Lower lobe of right lung (tissue), 2 donors: ENCODE measurements around the gene SEPTIN12. TPM values are rescaled to one million over a fixed set of nuclear protein-coding genes. Genes with fewer than 3 reads are reported as not detected.

ENCODE experiments used
- ATAC-seq, 2 donors: fragments of 200-7000 bp; cut with Tn5 transposase; one replicate each; pipeline ENCODE4 v1.9.1; 2020 to 2022; ENCODE audit warnings: mild to moderate bottlenecking in 2 of 2, moderate library complexity in 2 of 2
- DNase-seq: peaks from one replicate; pipeline ENCODE4 v3.0.0-alpha.2; 2020
- H3K27ac ChIP-seq: fragments of 200-600 bp; one replicate; pipeline ENCODE4 v1.8.0; 2022
- H3K27me3 ChIP-seq: fragments of 200-600 bp; one replicate; pipeline ENCODE4 v1.8.0; 2022; ENCODE audit warnings: low read depth
- H3K36me3 ChIP-seq: fragments of 200-600 bp; one replicate; pipeline ENCODE4 v1.8.0; 2022; ENCODE audit warnings: mild to moderate bottlenecking
- H3K4me1 ChIP-seq: fragments of 200-600 bp; one replicate; pipeline ENCODE4 v1.8.0; 2022
- H3K4me3 ChIP-seq: fragments of 200-600 bp; one replicate; pipeline ENCODE4 v1.8.0; 2022; ENCODE audit warnings: mild to moderate bottlenecking
- H3K9me3 ChIP-seq: fragments of 200-600 bp; one replicate; pipeline ENCODE4 v1.8.0; 2022
- CTCF ChIP-seq: fragments of 200-600 bp; IDR thresholded peaks from one replicate; pipeline ENCODE4 v1.8.0; 2022; ENCODE audit warnings: antibody characterized with exemption, mild to moderate bottlenecking
- intact Hi-C: fragments of 100-400 bp; cut with DNase I; formaldehyde crosslinking; loops from one replicate; pipeline ENCODE4 v1.11.0; 2022
- total RNA-seq: library from RNA; stranded (reverse); fragmentation: NEBNext Ultra II Directional; extraction: Animal tissue kit (Norgen Biotek cat#: 25700); gene quantifications from one replicate; pipeline ENCODE4 v1.2.1, GENCODE V29; 2021
- donor health status: DM: no; HTN: yes; CAD: no; lungs with severe emphysema.

Gene SEPTIN12
- total RNA-seq, 1 donor from 2014 or later: not detected

DNA sequence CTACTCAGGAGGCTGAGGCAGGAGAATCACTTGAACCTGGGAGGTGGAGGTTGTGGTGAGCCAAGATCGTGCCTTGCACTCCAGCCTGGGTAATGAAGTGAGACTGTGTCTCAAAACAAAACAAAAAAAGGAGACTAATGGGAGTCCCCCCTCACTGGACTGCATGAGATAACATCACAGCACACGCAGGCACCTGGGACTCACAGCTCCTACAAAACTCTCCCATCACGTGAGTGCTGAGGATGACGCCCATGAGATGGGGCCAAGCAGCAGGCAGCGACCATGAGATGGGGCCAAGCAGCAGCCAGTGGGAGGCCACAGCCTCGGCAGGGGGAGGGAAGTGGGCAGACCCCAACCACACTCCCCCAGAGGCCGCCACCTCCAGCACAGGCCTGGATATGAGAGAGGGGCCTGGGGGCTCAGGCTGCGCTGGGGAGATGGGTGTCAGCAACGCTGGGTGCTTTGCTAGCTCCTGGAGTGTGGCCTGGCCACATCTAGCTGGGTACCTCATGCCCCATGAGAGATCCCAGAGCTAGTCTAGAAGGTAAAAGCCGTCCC lies 38.4 kb downstream of the SEPTIN12 start:
- no peak for ATAC-seq
- peaks cover 58% of the 10 kb centered on the region for H3K36me3 ChIP-seq
- H3K9me3 ChIP-seq: no peaks in the 10 kb centered on the region
- no peak for DNase-seq
- intact Hi-C loops: no loop called here
- H3K27me3 ChIP-seq: no peaks in the 10 kb centered on the region
- H3K4me1 ChIP-seq: no peaks in the 10 kb centered on the region
- no peak overlapping the region for H3K4me3 ChIP-seq
- no peak for TF ChIP-seq CTCF
- no peak overlapping the region for H3K27ac ChIP-seq

- DNase-seq: no peak
- Histone ChIP-seq H3K9me3 (no peaks in the 10 kb centered on the region), H3K4me1 (no peaks in the 10 kb centered on the region), H3K36me3 (peaks cover 49% of the 10 kb centered on the region), H3K4me3 (no peak overlapping the region), H3K27me3 (no peaks in the 10 kb centered on the region), H3K27ac (no peak overlapping the region)
- no peak for TF ChIP-seq CTCF
- intact Hi-C loops: no loop called here
- no peak for ATAC-seq
Observed at GRCh38 chr16:4748682-4749411, 39.3 kb downstream of the SEPTIN12 start.

DNA sequence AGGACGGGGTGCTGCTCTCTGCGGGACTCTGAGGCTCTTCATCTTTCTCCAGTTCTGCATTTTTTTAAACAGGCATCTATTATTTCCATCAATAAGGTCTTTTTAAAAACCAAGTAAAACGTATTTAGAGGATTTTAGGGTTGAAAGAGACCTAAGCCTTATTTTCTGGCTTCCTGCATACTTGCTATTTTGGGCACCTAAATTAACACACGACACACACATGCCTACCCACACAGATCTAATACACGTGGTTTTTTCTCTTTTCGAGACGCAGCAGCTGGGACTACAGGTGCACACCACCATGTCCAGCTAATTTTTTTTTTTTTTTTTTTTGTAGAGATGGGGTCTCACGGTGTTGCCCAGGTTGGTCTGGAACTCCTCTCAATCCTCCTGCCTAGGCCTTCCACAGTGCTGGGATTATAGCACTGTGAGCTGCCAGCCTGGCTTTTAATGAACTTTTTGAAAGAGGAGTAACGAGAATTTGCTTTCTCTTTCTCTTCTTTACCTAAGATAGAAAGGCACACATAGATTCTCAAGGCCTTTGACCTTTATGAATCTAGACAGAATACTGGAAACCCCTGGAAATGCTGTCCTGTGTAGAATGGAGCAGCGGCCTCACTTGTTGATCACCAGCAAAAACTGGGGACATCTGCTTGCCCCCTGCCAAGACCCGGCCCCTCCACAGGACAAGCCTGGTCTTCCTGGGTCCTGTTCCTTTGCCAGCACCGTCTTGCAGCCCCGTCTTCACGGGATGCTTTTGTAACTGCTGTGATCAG lies 40.1 kb downstream of the SEPTIN12 start:
- no peak for ATAC-seq
- Histone ChIP-seq H3K4me3 (no peak overlapping the region), H3K27ac (no peak overlapping the region), H3K36me3 (peaks cover 41% of the 10 kb centered on the region), H3K4me1 (peaks cover 6% of the 10 kb centered on the region), H3K27me3 (no peaks in the 10 kb centered on the region), H3K9me3 (no peaks in the 10 kb centered on the region)
- TF ChIP-seq CTCF: no peak
- no peak for DNase-seq
- intact Hi-C loops: no loop called here

- intact Hi-C loops: no loop called here
- TF ChIP-seq CTCF: no peak
- ATAC-seq: no peak
- H3K27me3 ChIP-seq: no peaks in the 10 kb centered on the region
- no peaks in the 10 kb centered on the region for H3K9me3 ChIP-seq
- DNase-seq: no peak
- no peak overlapping the region for H3K27ac ChIP-seq
- peaks cover 31% of the 10 kb centered on the region for H3K36me3 ChIP-seq
- H3K4me1 ChIP-seq: peaks cover 9% of the 10 kb centered on the region
- H3K4me3 ChIP-seq: no peak overlapping the region
Observed at GRCh38 chr16:4746991-4747574, 41.1 kb downstream of the SEPTIN12 start.

DNA sequence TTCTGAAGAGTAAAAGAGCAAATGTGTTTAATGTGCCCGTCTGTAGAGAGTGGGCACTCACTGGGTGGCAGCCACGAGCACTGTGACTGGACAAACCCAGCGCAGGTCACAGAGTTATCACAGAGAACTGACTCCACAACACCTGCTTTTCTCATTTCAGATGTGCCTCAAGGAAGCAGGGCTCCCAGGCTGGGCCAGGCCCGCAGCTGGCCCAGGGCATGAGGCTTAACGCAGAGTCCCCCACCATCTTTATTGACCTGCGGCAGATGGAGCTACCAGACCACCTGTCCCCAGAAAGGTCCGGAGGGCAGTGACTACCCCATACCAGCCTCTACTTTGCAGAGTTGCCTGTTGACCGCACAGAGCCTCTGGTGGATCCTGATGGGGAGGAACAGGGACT lies 41.9 kb downstream of the SEPTIN12 start:
- DNase-seq (no peak), ATAC-seq (no peak)
- no peak for TF ChIP-seq CTCF
- Histone ChIP-seq H3K27me3 (no peaks in the 10 kb centered on the region), H3K9me3 (no peaks in the 10 kb centered on the region), H3K4me3 (no peak overlapping the region), H3K36me3 (peaks cover 23% of the 10 kb centered on the region), H3K4me1 (peaks cover 9% of the 10 kb centered on the region), H3K27ac (no peak overlapping the region)
- intact Hi-C loops: no loop called here
